Colonic mucosa (tissue), 4 donors: Measurements from ENCODE around the gene AQP9. TPM values are rescaled to one million over a fixed set of nuclear protein-coding genes. Genes with fewer than 3 reads are reported as not detected.

Experiments used
- DNase-seq: peaks from one replicate; pipeline ENCODE4 v3.0.0-alpha.2; 2020
- H3K27ac ChIP-seq: fragments of 200-600 bp; one replicate; pipeline ENCODE4 v1.8.0; 2021
- H3K27me3 ChIP-seq: fragments of 200-600 bp; one replicate; pipeline ENCODE4 v1.8.0; 2021
- H3K36me3 ChIP-seq: fragments of 200-600 bp; one replicate; pipeline ENCODE4 v1.8.0; 2021
- H3K4me1 ChIP-seq: fragments of 200-600 bp; one replicate; pipeline ENCODE4 v1.8.0; 2021; ENCODE audit warnings: mild to moderate bottlenecking
- H3K4me3 ChIP-seq: fragments of 200-600 bp; one replicate; pipeline ENCODE4 v1.8.0; 2021
- H3K9ac ChIP-seq, 2 donors: one replicate each; pipeline ENCODE4 v1.7.0; 2013; ENCODE audit warnings: control low read depth in 2 of 2, low read depth in 2 of 2, low read length in 2 of 2
- H3K9me3 ChIP-seq: fragments of 200-600 bp; one replicate; pipeline ENCODE4 v1.8.0; 2021
- intact Hi-C: fragments of 100-400 bp; cut with DNase I; formaldehyde crosslinking; loops from one replicate; pipeline ENCODE4 v1.14.1; 2022
- total RNA-seq, 2 donors: library from RNA; stranded (reverse); fragmentation: NEBNext Ultra II Directional in 1 of 2; extraction: Animal tissue kit (Norgen Biotek cat#: 25700) in 1 of 2; gene quantifications; one replicate each; pipeline ENCODE4 v1.2.1, GENCODE V29; 2021
- TF ChIP-seq, protein P1 (sequence below): fragments of 200-600 bp; IDR thresholded peaks from one replicate; pipeline ENCODE4 v1.8.0; 2022; ENCODE audit warnings: antibody characterized with exemption, mild to moderate bottlenecking
- donor health status: healthy.
- donor health status: DM: no; HTN: no; CAD: no.
- donor health status: DM: no; HTN: no; CAD: no.

AQP9 gene, protein sequence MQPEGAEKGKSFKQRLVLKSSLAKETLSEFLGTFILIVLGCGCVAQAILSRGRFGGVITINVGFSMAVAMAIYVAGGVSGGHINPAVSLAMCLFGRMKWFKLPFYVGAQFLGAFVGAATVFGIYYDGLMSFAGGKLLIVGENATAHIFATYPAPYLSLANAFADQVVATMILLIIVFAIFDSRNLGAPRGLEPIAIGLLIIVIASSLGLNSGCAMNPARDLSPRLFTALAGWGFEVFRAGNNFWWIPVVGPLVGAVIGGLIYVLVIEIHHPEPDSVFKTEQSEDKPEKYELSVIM
- total RNA-seq: under 1 TPM in 1 of 2 donors, not detected in 1; 0.98 TPM

DNA sequence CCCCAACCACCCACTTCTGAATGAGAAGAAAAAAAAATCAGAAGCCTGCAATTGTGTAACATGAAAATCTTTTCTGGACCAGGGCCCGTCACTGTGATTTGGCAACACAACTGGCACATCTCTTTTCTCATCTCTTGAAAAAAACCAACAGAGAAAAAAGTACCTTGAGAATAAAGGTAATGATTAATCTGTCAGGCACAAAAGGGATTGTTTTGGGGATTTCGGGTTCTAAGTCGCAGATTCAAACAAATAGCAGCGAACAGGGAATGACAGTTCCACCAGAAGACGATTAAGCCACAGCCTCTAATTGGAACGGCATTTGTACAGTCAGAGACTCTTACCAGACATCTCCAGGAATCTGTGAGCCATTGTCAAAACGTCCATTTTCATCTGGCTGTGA lies at the start of gene AQP9:
Gene AQP9, plus strand, starts transcription at position 276 of the 400 bp plus-strand sequence. CDS start 185 bp downstream, outside the sequence.
- no peak within 1 kb of the TSS for H3K9ac ChIP-seq
- no peaks in the 10 kb centered on the region for H3K9me3 ChIP-seq
- no peak for DNase-seq
- TF ChIP-seq, protein P1, sequence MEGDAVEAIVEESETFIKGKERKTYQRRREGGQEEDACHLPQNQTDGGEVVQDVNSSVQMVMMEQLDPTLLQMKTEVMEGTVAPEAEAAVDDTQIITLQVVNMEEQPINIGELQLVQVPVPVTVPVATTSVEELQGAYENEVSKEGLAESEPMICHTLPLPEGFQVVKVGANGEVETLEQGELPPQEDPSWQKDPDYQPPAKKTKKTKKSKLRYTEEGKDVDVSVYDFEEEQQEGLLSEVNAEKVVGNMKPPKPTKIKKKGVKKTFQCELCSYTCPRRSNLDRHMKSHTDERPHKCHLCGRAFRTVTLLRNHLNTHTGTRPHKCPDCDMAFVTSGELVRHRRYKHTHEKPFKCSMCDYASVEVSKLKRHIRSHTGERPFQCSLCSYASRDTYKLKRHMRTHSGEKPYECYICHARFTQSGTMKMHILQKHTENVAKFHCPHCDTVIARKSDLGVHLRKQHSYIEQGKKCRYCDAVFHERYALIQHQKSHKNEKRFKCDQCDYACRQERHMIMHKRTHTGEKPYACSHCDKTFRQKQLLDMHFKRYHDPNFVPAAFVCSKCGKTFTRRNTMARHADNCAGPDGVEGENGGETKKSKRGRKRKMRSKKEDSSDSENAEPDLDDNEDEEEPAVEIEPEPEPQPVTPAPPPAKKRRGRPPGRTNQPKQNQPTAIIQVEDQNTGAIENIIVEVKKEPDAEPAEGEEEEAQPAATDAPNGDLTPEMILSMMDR: no peak
- intact Hi-C loops: no loop called here
- H3K4me3 ChIP-seq: no peak within 1 kb of the TSS
- H3K27me3 ChIP-seq: no peaks in the 10 kb centered on the region
- H3K4me1 ChIP-seq: no peaks in the 10 kb centered on the region
- no peaks in the 10 kb centered on the region for H3K36me3 ChIP-seq
- no peak within 1 kb of the TSS for H3K27ac ChIP-seq

GRCh38 chr15:58095415-58095814 lies 42.8 kb upstream of the AQP9 start:
- H3K9me3 ChIP-seq: no peaks in the 10 kb centered on the region
- TF ChIP-seq, protein P1: no peak
- H3K36me3 ChIP-seq: no peaks in the 10 kb centered on the region
- intact Hi-C loops: no loop called here
- H3K9ac ChIP-seq: no peak overlapping the region
- H3K27ac ChIP-seq: no peak overlapping the region
- H3K4me1 ChIP-seq: no peaks in the 10 kb centered on the region
- H3K4me3 ChIP-seq: no peak overlapping the region
- DNase-seq: no peak
- no peaks in the 10 kb centered on the region for H3K27me3 ChIP-seq

- Histone ChIP-seq H3K4me1 (no peaks in the 10 kb centered on the region), H3K36me3 (no peaks in the 10 kb centered on the region), H3K4me3 (no peak overlapping the region), H3K27me3 (no peaks in the 10 kb centered on the region), H3K9me3 (no peaks in the 10 kb centered on the region), H3K9ac (no peak overlapping the region), H3K27ac (no peak overlapping the region)
- TF ChIP-seq, protein P1: no peak
- DNase-seq: no peak
- intact Hi-C loops: no loop called here
Measured at GRCh38 chr15:58096529-58097084, 41.6 kb upstream of the AQP9 start.

DNA sequence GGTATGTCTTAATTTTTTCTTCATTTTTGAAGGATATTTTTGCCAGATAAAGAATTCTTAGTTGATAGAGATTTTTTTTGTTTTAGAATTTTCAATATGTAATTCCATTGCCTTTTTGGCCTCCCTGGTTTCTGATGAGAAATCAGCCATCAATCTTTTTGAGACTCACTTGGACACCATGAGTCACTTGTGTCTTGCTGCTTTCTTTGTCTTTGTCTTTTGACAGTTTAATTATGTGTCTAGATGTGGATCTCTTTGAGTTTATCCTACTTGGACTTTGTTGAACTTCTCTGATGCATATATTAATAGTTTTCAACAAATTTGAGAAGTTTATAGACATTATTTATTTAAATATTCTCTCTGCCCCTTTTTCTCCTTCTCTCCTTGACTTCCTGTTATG lies 34.7 kb upstream of the AQP9 start:
- H3K9ac ChIP-seq: no peak overlapping the region
- intact Hi-C loops: no loop called here
- TF ChIP-seq, protein P1: no peak
- no peaks in the 10 kb centered on the region for H3K36me3 ChIP-seq
- H3K4me1 ChIP-seq: no peaks in the 10 kb centered on the region
- H3K9me3 ChIP-seq: no peaks in the 10 kb centered on the region
- no peaks in the 10 kb centered on the region for H3K27me3 ChIP-seq
- H3K4me3 ChIP-seq: no peak overlapping the region
- H3K27ac ChIP-seq: no peak overlapping the region
- DNase-seq: no peak

DNA sequence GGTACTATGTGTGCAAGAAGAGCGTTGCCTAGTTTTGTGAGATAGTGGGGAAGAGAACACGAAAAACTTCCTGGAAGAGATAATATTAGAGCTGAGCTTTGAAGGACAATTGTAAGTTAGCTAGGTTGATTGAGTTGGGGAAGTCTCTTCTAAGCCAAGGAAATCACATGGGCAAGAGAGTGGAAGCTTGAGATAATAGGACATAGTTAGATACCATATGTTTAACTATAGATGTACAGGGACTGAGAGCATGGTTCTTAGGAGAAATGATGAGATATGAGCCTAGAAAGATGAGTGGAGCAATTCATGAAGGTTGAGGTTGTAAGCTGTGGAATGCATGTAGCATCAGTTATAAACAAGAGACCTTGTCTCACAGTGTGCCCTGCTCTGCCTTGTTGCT lies 30.1 kb upstream of the AQP9 start:
- TF ChIP-seq, protein P1: no peak
- H3K27me3 ChIP-seq: no peaks in the 10 kb centered on the region
- no peaks in the 10 kb centered on the region for H3K9me3 ChIP-seq
- no peak overlapping the region for H3K9ac ChIP-seq
- no peak overlapping the region for H3K27ac ChIP-seq
- intact Hi-C loops: no loop called here
- H3K36me3 ChIP-seq: no peaks in the 10 kb centered on the region
- no peaks in the 10 kb centered on the region for H3K4me1 ChIP-seq
- no peak overlapping the region for H3K4me3 ChIP-seq
- no peak for DNase-seq
